ENCODE measurements around the gene HTT-AS. TPM values are rescaled to one million over a fixed set of nuclear protein-coding genes. Genes with fewer than 3 reads are reported as not detected.

Gene HTT-AS
- polyA plus RNA-seq, 1 of the 3 experiments (the other 2 are of a cell fraction) = not detected

- no peaks in the 10 kb centered on the region for H3K36me3 ChIP-seq (replicated peaks in 1 of 2; ENCODE audit: control insufficient read depth in 1 of 2, insufficient read depth in 2 of 2, low read length in 1 of 2)
- H3K4me3 ChIP-seq (ENCODE audit: low read depth in 2 of 2, low read length in 1 of 2) = no peak overlapping the region
- no peaks in the 10 kb centered on the region for H3F3A ChIP-seq (replicated peaks; ENCODE audit: insufficient read depth)
- no peaks in the 10 kb centered on the region for H4K20me1 ChIP-seq (ENCODE audit: insufficient read depth)
- ChIA-PET CTCF (no interaction called here), POLR2A (no interaction called here)
- no peak overlapping the region for H3K9ac ChIP-seq
- H3K27ac ChIP-seq (ENCODE audit: low read depth in 2 of 2, low read length in 1 of 2) = no peak overlapping the region
- TF ChIP-seq YY1 (IDR thresholded peaks at IDR 0.05; ENCODE audit: low read depth) (no peak), GATA2 (CRISPR knock-in tag; IDR thresholded peaks at IDR 0.05) (no peak)
- H3K79me2 ChIP-seq (ENCODE audit: insufficient read depth) = no peaks in the 10 kb centered on the region
- H2AFZ ChIP-seq (ENCODE audit: low read depth) = no peak overlapping the region
- peaks cover 0 to 4% of the 10 kb centered on the region in 2 experiments; a peak in 1 of 4 replicates for H3K4me1 ChIP-seq (ENCODE audit: control insufficient read depth in 1 of 2, insufficient read depth in 2 of 2, low read depth in 1 of 2, low read length in 1 of 2)
- H3K9me2 ChIP-seq = no peaks in the 10 kb centered on the region
- H3K4me2 ChIP-seq = no peak overlapping the region
- 85% methylated on average over 21 of the region's 21 CpGs for WGBS (ENCODE audit: low lambda C conversion rate)
- no peaks in the 10 kb centered on the region for H3K27me3 ChIP-seq (ENCODE audit: insufficient read depth)
- no peak for DNase-seq
- no peaks in the 10 kb centered on the region for H3K9me3 ChIP-seq
Observed at GRCh38 chr4:3025881-3026280, 48.5 kb downstream of the HTT-AS start.

- no peak for DNase-seq
- ChIA-PET CTCF (interaction anchor here (1.0 to 1.5 kb wide), 2 partner anchors 9 to 14 kb away, joined by 3 to 4 read pairs; no protein-coding TSS in a partner anchor), POLR2A (no interaction called here)
- Histone ChIP-seq H2AFZ (ENCODE audit: low read depth) (no peak overlapping the region), H3K27ac (ENCODE audit: low read depth in 2 of 2, low read length in 1 of 2) (no peak overlapping the region), H4K20me1 (ENCODE audit: insufficient read depth) (no peaks in the 10 kb centered on the region), H3K4me1 (ENCODE audit: control insufficient read depth in 1 of 2, insufficient read depth in 2 of 2, low read depth in 1 of 2, low read length in 1 of 2) (no peaks in the 10 kb centered on the region), H3K27me3 (ENCODE audit: insufficient read depth) (no peaks in the 10 kb centered on the region), H3K4me2 (no peak overlapping the region), H3K36me3 (replicated peaks in 1 of 2; ENCODE audit: control insufficient read depth in 1 of 2, insufficient read depth in 2 of 2, low read length in 1 of 2) (no peaks in the 10 kb centered on the region), H3F3A (replicated peaks; ENCODE audit: insufficient read depth) (no peaks in the 10 kb centered on the region), H3K9me3 (no peaks in the 10 kb centered on the region), H3K9ac (no peak overlapping the region), H3K9me2 (no peaks in the 10 kb centered on the region), H3K79me2 (ENCODE audit: insufficient read depth) (no peaks in the 10 kb centered on the region), H3K4me3 (ENCODE audit: low read depth in 2 of 2, low read length in 1 of 2) (no peak overlapping the region)
- 41% methylated on average over 3 of the region's 3 CpGs for WGBS (ENCODE audit: low lambda C conversion rate)
- TF ChIP-seq MEF2A (IDR thresholded peaks at IDR 0.05; ENCODE audit: borderline replicate concordance, low read depth) (no peak), USF1 (IDR thresholded peaks at IDR 0.05; ENCODE audit: borderline replicate concordance, low read depth) (no peak), RFX5 (IDR thresholded peaks at IDR 0.05; ENCODE audit: low read length) (no peak), MAX (IDR thresholded peaks at IDR 0.05; ENCODE audit: low read depth) (no peak), RXRA (IDR thresholded peaks at IDR 0.05; ENCODE audit: borderline replicate concordance, low read depth) (no peak), RCOR1 (IDR thresholded peaks at IDR 0.05; ENCODE audit: low read length) (no peak), EP300 (IDR thresholded peaks at IDR 0.05; ENCODE audit: borderline replicate concordance in 1 of 2, low read depth in 1 of 2, low read length in 1 of 2) (no peak)
- TF ChIP-seq, protein P1, sequence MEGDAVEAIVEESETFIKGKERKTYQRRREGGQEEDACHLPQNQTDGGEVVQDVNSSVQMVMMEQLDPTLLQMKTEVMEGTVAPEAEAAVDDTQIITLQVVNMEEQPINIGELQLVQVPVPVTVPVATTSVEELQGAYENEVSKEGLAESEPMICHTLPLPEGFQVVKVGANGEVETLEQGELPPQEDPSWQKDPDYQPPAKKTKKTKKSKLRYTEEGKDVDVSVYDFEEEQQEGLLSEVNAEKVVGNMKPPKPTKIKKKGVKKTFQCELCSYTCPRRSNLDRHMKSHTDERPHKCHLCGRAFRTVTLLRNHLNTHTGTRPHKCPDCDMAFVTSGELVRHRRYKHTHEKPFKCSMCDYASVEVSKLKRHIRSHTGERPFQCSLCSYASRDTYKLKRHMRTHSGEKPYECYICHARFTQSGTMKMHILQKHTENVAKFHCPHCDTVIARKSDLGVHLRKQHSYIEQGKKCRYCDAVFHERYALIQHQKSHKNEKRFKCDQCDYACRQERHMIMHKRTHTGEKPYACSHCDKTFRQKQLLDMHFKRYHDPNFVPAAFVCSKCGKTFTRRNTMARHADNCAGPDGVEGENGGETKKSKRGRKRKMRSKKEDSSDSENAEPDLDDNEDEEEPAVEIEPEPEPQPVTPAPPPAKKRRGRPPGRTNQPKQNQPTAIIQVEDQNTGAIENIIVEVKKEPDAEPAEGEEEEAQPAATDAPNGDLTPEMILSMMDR (IDR thresholded peaks at IDR 0.05) = no peak
Observed at GRCh38 chr4:3022651-3023050, 51.7 kb downstream of the HTT-AS start.
